IMR-90 (cell line): ENCODE data around the gene LIPM. TPM values are rescaled to one million over a fixed set of nuclear protein-coding genes. Genes with fewer than 3 reads are reported as not detected.

Source experiments
- ATAC-seq: fragments of 200-7000 bp; cut with Tn5 transposase; 2 replicates; pipeline ENCODE4 v1.9.1; 2020; ENCODE audit warnings: low read depth, mild to moderate bottlenecking, moderate library complexity
- BruUV-seq: library from RNA; stranded (reverse); fragments of 400-500 nt; replicated peaks from 2 replicates; lab custom pipeline; 2021; lab: Mats Ljungman, UMichigan
- CTCF ChIA-PET: fragments of 300-600 bp; formaldehyde crosslinking; extraction: SDS; loops from one replicate; lab custom pipeline; 2021; ENCODE audit warnings: antibody characterized with exemption; lab: Yijun Ruan, JAX
- POLR2A ChIA-PET: fragments of 300-600 bp; sonication (Branson Sonifier 250); formaldehyde crosslinking; loops from one replicate; lab custom pipeline; 2022; ENCODE audit warnings: antibody characterized with exemption; ENCODE audit not compliant: unreplicated experiment; lab: Charles Lee
- DNase-seq: peaks from one replicate; pipeline ENCODE4 v3.0.0; 2013
- H2AFZ ChIP-seq: replicated peaks from 2 replicates; pipeline ENCODE3; 2013; ENCODE audit warnings: low read length, mild to moderate bottlenecking; ENCODE audit not compliant: poor library complexity
- H2AK5ac ChIP-seq: 2 replicates; pipeline ENCODE4 v1.6.1; 2013; ENCODE audit warnings: low read depth, low read length, inconsistent platforms
- H2AK9ac ChIP-seq: replicated peaks from 2 replicates; pipeline ENCODE3; 2013; ENCODE audit warnings: mild to moderate bottlenecking, low read depth, low read length, moderate library complexity; ENCODE audit not compliant: poor library complexity
- H2BK120ac ChIP-seq: 2 replicates; pipeline ENCODE4 v1.6.1; 2013; ENCODE audit warnings: low read depth, low read length, inconsistent platforms
- H2BK15ac ChIP-seq: 3 replicates; pipeline ENCODE4 v1.6.1; 2013; ENCODE audit warnings: low read depth, low read length, inconsistent platforms
- H2BK20ac ChIP-seq: 2 replicates; pipeline ENCODE4 v1.6.1; 2013; ENCODE audit warnings: low read depth, mild to moderate bottlenecking, inconsistent platforms, low read length, moderate library complexity
- H2BK5ac ChIP-seq: 2 replicates; pipeline ENCODE4 v1.6.1; 2013; ENCODE audit warnings: mild to moderate bottlenecking, low read depth, low read length, inconsistent platforms; ENCODE audit not compliant: poor library complexity, severe bottlenecking
- H3K14ac ChIP-seq: replicated peaks from 2 replicates; pipeline ENCODE4 v1.6.1; 2013; ENCODE audit warnings: low read depth, low read length, inconsistent platforms
- H3K18ac ChIP-seq: 2 replicates; pipeline ENCODE4 v1.6.1; 2013; ENCODE audit warnings: low read depth, low read length, control low read depth
- H3K23ac ChIP-seq: 2 replicates; pipeline ENCODE4 v1.6.1; 2013; ENCODE audit warnings: low read depth, low read length, inconsistent platforms
- H3K27ac ChIP-seq: 2 replicates; pipeline ENCODE4 v1.5.1; 2013; ENCODE audit warnings: mild to moderate bottlenecking, control low read depth, low read length; ENCODE audit not compliant: insufficient read depth
- H3K27me3 ChIP-seq: 2 replicates; pipeline ENCODE4 v1.6.1; 2013; ENCODE audit warnings: low read length; ENCODE audit not compliant: control insufficient read depth, insufficient read depth
- H3K36me3 ChIP-seq: 2 replicates; pipeline ENCODE4 v1.6.1; 2013; ENCODE audit warnings: low read length, mixed read lengths; ENCODE audit not compliant: control insufficient read depth, insufficient read depth
- H3K4ac ChIP-seq: 2 replicates; pipeline ENCODE4 v1.6.1; 2013; ENCODE audit warnings: low read depth, low read length, inconsistent platforms
- H3K4me1 ChIP-seq: 2 replicates; pipeline ENCODE4 v1.6.1; 2013; ENCODE audit warnings: low read length, mixed read lengths; ENCODE audit not compliant: control insufficient read depth, insufficient read depth
- H3K4me2 ChIP-seq: 2 replicates; pipeline ENCODE4 v1.6.1; 2013; ENCODE audit warnings: low read depth, mild to moderate bottlenecking, control low read depth, low read length, moderate library complexity
- H3K4me3 ChIP-seq: 2 replicates; pipeline ENCODE4 v1.5.1; 2013; ENCODE audit warnings: low read depth, mild to moderate bottlenecking, control low read depth, low read length, moderate library complexity; ENCODE audit not compliant: insufficient read depth
- H3K56ac ChIP-seq: 2 replicates; pipeline ENCODE4 v1.6.1; 2013; ENCODE audit warnings: low read length, inconsistent platforms; ENCODE audit not compliant: insufficient read depth; ENCODE audit errors: extremely low read depth
- H3K79me1 ChIP-seq, 2 experiments: 2 replicates each; pipeline ENCODE4 v1.6.1; 2013; ENCODE audit warnings: low read length in 2 of 2, inconsistent platforms in 1 of 2, low read depth in 1 of 2
- H3K9ac ChIP-seq: 2 replicates; pipeline ENCODE4 v1.6.1; 2013; ENCODE audit warnings: low read depth, low read length, control low read depth
- H3K9me1 ChIP-seq: 2 replicates; pipeline ENCODE4 v1.6.1; 2013; ENCODE audit warnings: low read length, inconsistent platforms; ENCODE audit not compliant: insufficient read depth
- H3K9me3 ChIP-seq: 2 replicates; pipeline ENCODE4 v1.6.1; 2013; ENCODE audit warnings: low read length; ENCODE audit not compliant: control insufficient read depth, insufficient read depth
- H4K20me1 ChIP-seq: 2 replicates; pipeline ENCODE4 v1.6.1; 2013; ENCODE audit warnings: low read length, inconsistent platforms; ENCODE audit not compliant: insufficient read depth
- H4K5ac ChIP-seq: 2 replicates; pipeline ENCODE4 v1.6.1; 2013; ENCODE audit warnings: mild to moderate bottlenecking, low read depth, low read length, control low read depth
- H4K8ac ChIP-seq, 2 experiments: 2 replicates each; pipeline ENCODE4 v1.6.1; 2013; ENCODE audit warnings: low read depth in 2 of 2, low read length in 2 of 2, control low read depth in 1 of 2, inconsistent platforms in 1 of 2
- H4K91ac ChIP-seq: 2 replicates; pipeline ENCODE4 v1.6.1; 2013; ENCODE audit warnings: low read depth, low read length, inconsistent platforms; ENCODE audit not compliant: insufficient read depth
- BHLHE40 ChIP-seq: fragments of 150-350 bp; IDR thresholded peaks from 2 replicates; pipeline ENCODE4 v1.6.1; 2016; ENCODE audit warnings: mild to moderate bottlenecking, low read depth, low read length
- CHD1 ChIP-seq: IDR thresholded peaks from 2 replicates; pipeline ENCODE4 v1.6.1; 2012; ENCODE audit warnings: low read depth, low read length, improper control_type of control experiment
- CTCF ChIP-seq: conservative IDR thresholded peaks from 2 replicates; pipeline ENCODE4 v1.5.1; 2012; ENCODE audit warnings: mild to moderate bottlenecking, low read depth, low read length, improper control_type of control experiment
- MXI1 ChIP-seq: IDR thresholded peaks from 2 replicates; pipeline ENCODE4 v1.6.1; 2012; ENCODE audit warnings: low read depth, mild to moderate bottlenecking, low read length, moderate library complexity, borderline replicate concordance
- POLR2A ChIP-seq: IDR thresholded peaks from 2 replicates; pipeline ENCODE4 v1.6.1; 2012; ENCODE audit warnings: mild to moderate bottlenecking, low read depth, low read length
- RCOR1 ChIP-seq: IDR thresholded peaks from 2 replicates; pipeline ENCODE4 v1.6.1; 2012; ENCODE audit warnings: mild to moderate bottlenecking, low read length, improper control_type of control experiment; ENCODE audit not compliant: insufficient replicate concordance
- RFX5 ChIP-seq: IDR thresholded peaks from 2 replicates; pipeline ENCODE4 v1.8.0; 2012; ENCODE audit warnings: low read depth, mild to moderate bottlenecking, low read length, moderate library complexity
- SMC3 ChIP-seq: fragments of 150-350 bp; IDR thresholded peaks from 2 replicates; pipeline ENCODE4 v1.6.1; 2016; ENCODE audit warnings: low read depth, mild to moderate bottlenecking, antibody characterized with exemption, low read length, moderate library complexity
- WGBS, 2 experiments: methylation state at CpG; one replicate each; pipeline versions ENCODE4 v1.1.5 to v1.1.7; 2013; ENCODE audit warnings: missing lambda C conversion rate in 2 of 2; ENCODE audit not compliant: insufficient read length in 1 of 2; ENCODE audit errors: extremely low coverage in 2 of 2; 5-methylcytosine and 5-hydroxymethylcytosine counted together
- dilution Hi-C: fragments of 300-500 bp; cut with HindIII; formaldehyde crosslinking; loops from one replicate; pipeline ENCODE4 v1.14.3; 2018; ENCODE audit warnings: low sequenced_read_pairs; ENCODE audit not compliant: unreplicated experiment
- in situ Hi-C: fragments of 300-500 bp; cut with MboI; formaldehyde crosslinking; loops from 3 replicates; pipeline ENCODE4 v1.14.3; 2019; ENCODE audit warnings: low sequenced_read_pairs, inconsistent platforms, mixed read lengths
- intact Hi-C: fragments of 100-400 bp; cut with micrococcal nuclease; formaldehyde crosslinking; loops from 2 replicates; pipeline ENCODE4 v1.10.0; 2022
- polyA plus RNA-seq, 3 experiments: library from polyadenylated mRNA; depleted of rRNA; stranded (reverse); fragments of >200 nt; gene quantifications; 2 replicates each; pipeline ENCODE4 v1.2.3, GENCODE V29; 2012; ENCODE audit warnings: low replicate concordance in 1 of 3
- total RNA-seq: library from RNA; depleted of rRNA; stranded (reverse); fragments of >200 nt; gene quantifications from 2 replicates; pipeline ENCODE4 v1.2.3, GENCODE V29; 2012

The LIPM gene
- total and polyA plus RNA-seq, 2 of the 4 experiments (the other 2 are of a cell fraction) = not detected

DNA sequence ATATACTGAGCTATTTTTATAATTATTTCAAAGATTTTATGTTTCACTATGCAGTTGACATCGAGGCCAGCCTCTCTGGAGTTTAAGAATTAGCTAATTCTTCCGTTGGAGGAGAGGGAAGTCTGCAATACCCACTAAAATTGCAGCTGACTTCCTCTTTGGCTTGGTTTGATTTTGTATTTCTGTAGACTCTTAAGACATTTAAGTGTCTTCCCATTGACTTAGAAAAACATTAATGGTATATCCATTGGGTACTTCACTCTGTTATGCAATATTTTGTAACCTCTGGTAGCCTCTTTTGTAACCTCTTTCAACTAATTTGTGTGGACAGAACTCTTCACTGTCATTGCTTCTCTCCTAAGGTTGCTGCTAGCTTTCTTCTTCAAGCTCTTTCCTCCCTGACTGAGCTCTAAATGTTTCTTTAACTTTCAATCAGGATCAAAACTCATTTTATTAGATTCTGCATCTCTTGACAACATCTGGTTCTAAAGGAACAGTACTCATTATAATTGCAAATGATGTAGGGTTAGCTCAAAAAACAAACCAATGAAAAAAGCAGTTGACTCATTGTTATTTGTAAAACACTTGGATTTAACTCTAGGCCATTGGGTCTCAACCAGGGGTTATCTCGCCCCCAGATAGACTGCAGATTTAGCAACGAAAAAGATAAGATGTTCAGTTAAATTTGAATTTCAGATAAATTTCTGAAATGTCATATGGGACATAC is 50.8 kb downstream of the LIPM start (continued):
- TF ChIP-seq BHLHE40 = no peak

DNA sequence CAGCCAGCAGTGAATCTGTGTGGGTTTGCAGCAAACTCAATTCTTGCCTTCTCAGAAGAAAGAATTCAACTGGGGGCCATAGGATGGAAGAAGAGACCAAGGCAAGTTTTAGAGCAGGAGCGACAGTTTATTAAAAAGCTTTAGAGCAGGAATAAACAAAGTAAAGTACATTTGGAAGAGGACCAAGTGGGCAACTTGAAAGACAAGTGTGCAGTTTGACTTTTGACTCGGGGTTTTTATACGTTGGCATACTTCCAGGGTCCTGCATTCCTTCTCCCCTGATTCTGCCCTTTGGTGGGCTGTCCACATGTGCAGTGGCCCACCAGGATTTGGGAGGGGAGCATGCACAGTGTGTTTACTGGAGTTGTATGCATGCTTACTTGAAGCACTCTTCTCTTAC is 52.2 kb downstream of the LIPM start:
- Histone ChIP-seq H2BK5ac (no peak overlapping the region), H3K27ac (no peak overlapping the region), H3K4me2 (no peak overlapping the region), H2AK5ac (no peak overlapping the region), H2AK9ac (no peak overlapping the region), H4K91ac (no peak overlapping the region), H3K36me3 (no peaks in the 10 kb centered on the region), H2BK20ac (no peak overlapping the region), H4K20me1 (no peaks in the 10 kb centered on the region), H2BK15ac (no peak overlapping the region), H3K9me1 (0 out of 2 replicates have a peak, but pooled peaks cover 2% of the 10 kb centered on the region), H3K4ac (no peak overlapping the region), H3K27me3 (no peaks in the 10 kb centered on the region), H2BK120ac (no peak overlapping the region), H3K4me3 (no peak overlapping the region), H4K8ac (no peak overlapping the region), H4K5ac (no peak overlapping the region), H3K23ac (no peak overlapping the region), H3K4me1 (peaks cover 3% of the 10 kb centered on the region; the same call in 1 of the 2 replicates), H3K56ac (no peak overlapping the region), H3K9ac (no peak overlapping the region), H3K9me3 (no peaks in the 10 kb centered on the region), H2AFZ (no peak overlapping the region), H3K79me1 (no peaks in the 10 kb centered on the region), H3K18ac (no peak overlapping the region), H3K14ac (no peak overlapping the region)
- ChIA-PET CTCF (no interaction called here), POLR2A (no interaction called here)
- intact Hi-C loops = loop anchor here (5.0 kb wide), 1 partner anchor 443 kb away; no protein-coding TSS in a partner anchor
- BruUV-seq = no TSS peak
- DNase-seq (no peak), ATAC-seq (no peak)
- no CpG with 5 or more reads among the region's 3 CpGs for WGBS, 2 experiments
- in situ Hi-C loops = no loop called here
- dilution Hi-C loops = no loop called here
- no peak for TF ChIP-seq RCOR1
- no peak for TF ChIP-seq CHD1
- TF ChIP-seq MXI1 = no peak
- no peak for TF ChIP-seq CTCF
- no peak for TF ChIP-seq RFX5
- TF ChIP-seq POLR2A = no peak
- no peak for TF ChIP-seq SMC3
